Neural cell (in vitro differentiated cells): ENCODE measurements around the gene TSPOAP1.

Experiments
- POLR2AphosphoS5 ChIP-seq: IDR thresholded peaks from 2 replicates; pipeline ENCODE4 v1.6.1; 2012
- TF ChIP-seq, protein P1 (sequence below): fragments of 450-650 bp; IDR thresholded peaks from 2 replicates; pipeline ENCODE4 v1.5.1; 2014; ENCODE audit warnings: antibody characterized with exemption, mild to moderate bottlenecking, moderate library complexity; ENCODE audit not compliant: poor library complexity, severe bottlenecking

DNA sequence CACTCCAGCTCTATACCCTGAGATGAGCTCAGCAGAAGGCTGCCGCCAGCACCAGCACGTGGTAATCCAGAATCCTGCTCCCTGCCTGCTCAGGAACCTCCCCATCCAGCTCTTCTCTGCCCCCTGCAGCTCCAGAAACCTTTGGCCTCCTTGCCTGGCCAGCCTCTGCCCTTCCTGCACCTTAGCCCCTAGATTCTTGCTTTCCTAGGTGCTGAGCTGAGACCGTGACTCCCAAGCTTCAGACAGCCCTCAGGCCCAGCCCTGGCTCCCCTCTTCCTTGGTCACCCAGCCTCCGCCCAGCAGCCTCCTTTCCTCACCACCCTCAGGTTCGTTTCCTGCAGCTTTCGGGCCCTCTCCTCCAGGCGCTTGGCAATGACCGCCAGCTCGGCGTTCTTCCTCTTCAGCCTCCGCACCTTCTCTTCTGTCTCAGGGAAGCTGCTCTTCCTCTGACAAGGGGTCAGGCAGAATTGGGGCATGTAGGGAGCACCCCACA lies 2.6 kb downstream of the TSPOAP1 start:
- no peak for TF ChIP-seq POLR2AphosphoS5
- TF ChIP-seq, protein P1, sequence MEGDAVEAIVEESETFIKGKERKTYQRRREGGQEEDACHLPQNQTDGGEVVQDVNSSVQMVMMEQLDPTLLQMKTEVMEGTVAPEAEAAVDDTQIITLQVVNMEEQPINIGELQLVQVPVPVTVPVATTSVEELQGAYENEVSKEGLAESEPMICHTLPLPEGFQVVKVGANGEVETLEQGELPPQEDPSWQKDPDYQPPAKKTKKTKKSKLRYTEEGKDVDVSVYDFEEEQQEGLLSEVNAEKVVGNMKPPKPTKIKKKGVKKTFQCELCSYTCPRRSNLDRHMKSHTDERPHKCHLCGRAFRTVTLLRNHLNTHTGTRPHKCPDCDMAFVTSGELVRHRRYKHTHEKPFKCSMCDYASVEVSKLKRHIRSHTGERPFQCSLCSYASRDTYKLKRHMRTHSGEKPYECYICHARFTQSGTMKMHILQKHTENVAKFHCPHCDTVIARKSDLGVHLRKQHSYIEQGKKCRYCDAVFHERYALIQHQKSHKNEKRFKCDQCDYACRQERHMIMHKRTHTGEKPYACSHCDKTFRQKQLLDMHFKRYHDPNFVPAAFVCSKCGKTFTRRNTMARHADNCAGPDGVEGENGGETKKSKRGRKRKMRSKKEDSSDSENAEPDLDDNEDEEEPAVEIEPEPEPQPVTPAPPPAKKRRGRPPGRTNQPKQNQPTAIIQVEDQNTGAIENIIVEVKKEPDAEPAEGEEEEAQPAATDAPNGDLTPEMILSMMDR = no peak
